ENCODE results near the gene SNAPC3.
A peak's percentile ranks its signal among the peaks of the same experiment; 100 is the strongest.

Gene SNAPC3

GRCh38 chr9:15498246-15498995 lies 75.7 kb downstream of the SNAPC3 start:
- DNase-seq: no peak

- DNase-seq: no peak
Observed at GRCh38 chr9:15499139-15499538, 76.5 kb downstream of the SNAPC3 start.

- no peak for DNase-seq
Observed at GRCh38 chr9:15501179-15501578, 78.5 kb downstream of the SNAPC3 start.

DNA sequence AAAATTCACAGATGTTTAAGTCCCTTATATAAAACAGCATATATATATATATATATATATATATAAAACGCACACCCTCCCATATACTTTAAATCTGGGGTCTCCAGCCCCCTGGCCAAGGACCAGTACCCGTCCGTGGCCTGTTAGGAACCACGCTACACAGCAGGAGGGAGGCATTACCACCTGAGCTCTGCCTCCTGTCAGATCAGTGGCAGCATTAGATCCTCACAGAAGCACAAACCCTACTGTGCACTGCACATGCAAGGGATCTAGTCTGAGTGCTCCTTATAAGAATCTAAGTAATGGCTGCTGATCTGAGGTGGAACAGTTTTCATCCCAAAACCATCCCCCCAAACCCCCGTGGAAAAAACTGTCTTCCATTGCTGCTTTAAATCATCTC lies 79.1 kb downstream of the SNAPC3 start:
- no peak for DNase-seq

- DNase-seq: no peak
Observed at GRCh38 chr9:15505921-15506320, 83.2 kb downstream of the SNAPC3 start.

DNA sequence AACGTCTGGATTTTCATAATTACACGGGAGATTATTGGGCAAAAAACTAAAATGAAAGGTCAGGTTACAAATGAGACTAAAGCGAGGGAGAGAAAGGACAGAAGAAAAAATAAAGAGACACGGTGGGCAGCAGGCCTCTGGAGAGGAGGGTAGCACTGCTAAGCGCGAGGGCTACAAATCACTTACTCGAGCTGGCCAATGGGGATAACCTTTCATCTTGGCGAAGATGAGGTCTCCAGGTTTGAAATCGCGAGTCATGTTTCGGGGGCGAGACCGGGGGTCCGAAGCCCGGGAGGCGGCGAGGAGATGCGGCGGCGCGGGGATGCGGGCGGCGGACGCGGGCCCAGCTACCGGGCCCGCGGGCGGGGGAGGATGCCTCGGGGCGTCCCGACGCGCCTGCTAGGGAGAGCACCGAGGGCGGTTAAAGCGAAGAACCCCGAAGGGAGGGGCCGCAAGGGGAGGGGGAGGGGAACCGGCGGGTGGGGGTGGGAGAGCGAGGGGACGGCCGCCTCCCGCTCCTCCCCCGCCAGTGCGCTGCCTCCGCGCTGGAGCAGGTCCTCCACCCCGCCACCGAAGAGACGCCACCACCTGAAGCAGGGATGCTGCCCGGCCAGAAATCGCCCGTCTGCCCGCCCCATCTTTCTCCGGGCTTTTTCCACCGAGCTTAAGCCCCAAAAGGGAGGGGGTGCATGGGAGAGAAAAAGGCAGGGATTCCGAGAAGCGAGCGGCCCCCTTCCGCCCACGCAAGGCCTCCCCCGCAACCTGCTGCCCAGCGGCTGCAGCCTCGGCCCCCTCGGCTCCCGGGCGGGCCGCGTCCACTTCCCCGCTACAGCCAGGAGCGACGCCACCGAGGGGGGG lies 87.5 kb downstream of the SNAPC3 start:
- DNase-seq: peak; percentile 31

GRCh38 chr9:15510789-15511575 lies 88.3 kb downstream of the SNAPC3 start, which contains the start of gene PSIP1:
Gene PSIP1 (minus strand): TSS chr9:15510970. CDS start chr9:15510188, 782 bp downstream.
- DNase-seq: peak; percentile 82
